T-helper 2 cell treated with Interferon-gamma antibody and Interleukin-4, amounts not matched to agents 100 ng/mL and 5 ng/mL, for 36 hours (primary cell): Measurements from ENCODE around the gene UTP15. TPM values are rescaled to one million over a fixed set of nuclear protein-coding genes. Genes with fewer than 3 reads are reported as not detected.

Experiments
- intact Hi-C: fragments of 100-400 bp; cut with micrococcal nuclease; formaldehyde crosslinking; loops from one replicate; pipeline ENCODE4 v1.15.1; 2023
- total RNA-seq: library from RNA; stranded (reverse); gene quantifications from 2 replicates; pipeline ENCODE4 v1.2.3, GENCODE V29; 2022

Gene UTP15
- total RNA-seq, 1 donor from 2014 or later: 28.2 TPM

DNA sequence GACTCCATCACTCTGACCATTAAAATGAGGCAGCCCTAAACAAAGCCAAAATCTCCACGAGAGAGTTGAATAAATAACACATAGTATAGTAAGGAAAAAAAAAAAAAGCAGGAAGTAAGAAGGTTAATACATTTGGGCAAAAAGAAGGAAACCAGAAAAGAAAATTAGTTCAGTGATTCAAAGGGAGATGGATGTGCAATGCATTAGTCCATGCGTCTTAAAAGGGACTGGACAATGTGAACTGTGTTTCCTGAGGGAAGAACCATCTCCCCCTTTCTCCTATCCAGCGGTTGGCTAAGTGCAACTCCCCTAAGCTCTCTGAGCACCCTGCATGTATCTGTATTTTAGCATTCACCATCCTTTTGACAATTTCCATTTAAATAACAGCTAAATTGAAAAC, 1.5 kb upstream of the UTP15 start:
- intact Hi-C loops: loop anchor here (2.0 to 10.0 kb wide), 4 partner anchors 715 to 1259 kb away; partner anchors contain the start of genes GFM2, HEXB and NSA2

DNA sequence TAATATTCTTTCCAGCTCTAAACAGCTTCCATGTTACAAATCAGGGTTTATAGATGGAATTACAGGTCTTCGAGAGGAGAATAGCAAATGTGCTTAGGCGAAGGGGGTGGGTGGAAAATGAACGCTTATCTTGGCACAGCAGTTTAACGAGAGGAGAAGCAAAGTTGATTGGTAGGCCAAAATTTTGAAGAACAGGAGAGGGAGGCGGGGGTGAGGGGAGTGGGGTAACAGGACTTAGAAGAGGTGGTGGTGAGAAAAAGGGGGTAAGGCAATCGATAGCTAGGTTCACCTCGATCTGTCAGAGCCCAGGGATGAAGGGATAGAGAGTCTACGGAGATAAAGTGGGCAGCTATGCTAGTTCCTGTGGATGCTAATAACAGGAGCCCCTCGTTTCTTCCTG, 868 bp upstream of the UTP15 start:
- intact Hi-C loops: loop anchor here (1.0 to 10.0 kb wide), 6 partner anchors 66 to 1673 kb away; partner anchors contain the start of genes ANKRD31, BTF3, GFM2 and HEXB

DNA sequence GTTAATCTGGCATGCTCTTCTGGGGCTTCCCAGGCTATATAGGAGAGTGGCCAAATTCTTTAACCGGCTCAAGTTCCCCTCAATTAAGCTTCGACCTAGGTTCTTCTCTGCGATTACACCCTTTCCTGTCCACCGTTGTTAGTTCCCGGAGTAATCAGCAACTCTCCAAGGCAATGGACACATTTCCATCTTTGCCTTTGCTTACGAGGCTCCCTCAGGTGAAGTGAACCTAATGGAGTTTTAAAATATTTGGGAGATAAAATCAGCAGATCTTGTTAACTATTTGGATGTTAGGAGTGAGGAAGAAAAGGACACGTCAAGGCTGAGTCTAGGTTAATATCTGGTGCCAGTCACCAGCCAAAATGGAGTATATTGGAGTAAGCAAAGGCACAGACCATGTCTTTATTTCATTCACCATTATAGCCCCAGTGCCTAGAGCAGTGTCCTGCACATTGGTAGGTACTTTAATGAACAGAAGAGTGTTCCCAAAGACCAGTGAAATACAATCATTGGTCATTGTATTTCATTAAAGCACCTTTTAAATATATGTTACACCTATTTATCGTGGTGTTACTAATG, 515 bp downstream of the UTP15 start:
- intact Hi-C loops: loop anchor here (1.0 to 10.0 kb wide), 6 partner anchors 68 to 1671 kb away; partner anchors contain the start of genes ANKRD31, BTF3, GFM2 and HEXB

DNA sequence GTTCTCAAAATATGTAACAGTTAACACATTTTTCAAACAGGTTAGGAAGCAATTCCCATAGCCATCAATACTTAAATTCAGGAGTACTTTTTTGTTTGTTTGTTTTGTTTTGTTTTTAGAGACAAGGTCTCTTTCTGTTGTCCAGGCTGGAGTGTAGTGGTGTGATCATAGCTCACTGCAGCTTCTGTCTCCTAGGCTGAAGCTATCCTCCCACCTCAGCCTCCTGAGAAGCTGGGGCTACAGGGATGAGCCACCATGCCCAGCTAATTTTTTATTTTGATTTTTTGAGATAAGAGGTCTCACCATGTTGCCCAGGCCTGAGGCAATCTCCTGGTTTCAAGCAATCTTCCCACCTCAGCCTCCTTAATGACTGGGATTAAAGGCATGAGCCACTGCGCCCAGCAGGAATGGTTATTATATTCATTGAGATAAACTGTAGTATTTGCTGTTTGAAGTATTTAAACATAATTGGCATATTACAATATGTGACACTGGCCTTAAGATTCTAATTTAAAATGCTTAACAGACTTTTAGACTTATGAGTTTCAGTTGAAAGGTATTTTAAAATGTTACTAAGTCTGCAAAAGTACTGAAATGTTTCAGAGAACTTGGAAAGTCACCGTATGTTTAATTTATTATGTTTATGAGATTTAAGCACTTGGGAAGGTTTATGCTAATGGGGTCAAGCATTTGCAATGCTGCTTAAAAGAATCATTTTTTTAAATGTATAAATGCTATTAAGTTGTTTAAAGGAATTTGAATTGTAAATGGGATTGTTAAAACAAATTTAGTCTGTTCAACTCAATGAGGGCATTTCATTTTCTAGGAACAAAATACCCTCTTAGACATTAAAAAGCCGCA, 17.0 kb downstream of the UTP15 start:
- intact Hi-C loops: no loop called here

DNA sequence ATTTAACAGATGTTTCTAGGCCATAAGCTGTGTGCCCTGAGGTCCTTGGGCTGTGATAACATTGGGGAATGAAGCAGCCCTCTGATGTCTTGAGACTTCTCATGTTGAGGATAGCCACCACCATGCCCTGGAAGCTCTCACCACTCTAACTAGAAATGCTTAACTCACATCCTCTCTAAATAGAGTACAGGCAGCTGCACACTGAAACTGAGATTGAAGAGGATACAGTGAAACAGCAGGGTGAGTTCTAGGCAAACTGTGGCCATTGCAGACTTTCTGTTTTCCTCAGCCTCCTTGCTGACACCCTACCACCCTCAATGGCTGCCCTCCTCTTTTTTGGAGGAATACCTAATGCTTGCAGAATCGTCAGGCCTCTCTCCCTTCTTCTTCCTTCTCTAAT, 22.4 kb downstream of the UTP15 start:
- intact Hi-C loops: no loop called here

DNA sequence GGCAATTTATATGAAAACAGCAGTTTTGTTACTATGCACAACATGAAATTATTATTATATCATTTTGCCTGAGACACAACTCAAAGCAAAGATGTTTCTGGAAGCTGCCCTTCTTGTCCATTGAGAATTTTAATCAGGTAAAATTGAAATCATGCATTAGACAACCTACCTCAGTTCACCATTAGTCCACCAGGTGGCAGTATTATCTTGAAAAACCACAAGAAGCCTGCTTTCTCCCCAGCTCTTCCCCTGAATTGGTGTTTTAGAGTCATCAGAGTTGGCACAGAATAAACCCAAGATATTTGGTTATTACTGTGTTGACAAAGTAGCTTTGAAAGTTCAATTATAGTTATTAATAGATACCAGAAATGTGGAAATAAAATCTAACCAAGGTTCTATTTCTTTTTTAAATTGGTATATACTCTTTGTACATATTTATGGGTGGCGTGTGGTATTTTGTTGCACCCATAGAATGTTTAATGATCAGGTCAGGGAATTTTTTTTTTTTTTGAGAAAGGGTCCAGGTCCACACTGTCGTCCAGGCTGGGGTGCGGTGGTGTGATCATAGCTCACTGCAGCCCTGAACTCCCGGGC, 25.7 kb downstream of the UTP15 start:
- intact Hi-C loops: loop anchor here (1.0 to 5.0 kb wide), 2 partner anchors 201 to 1056 kb away; no protein-coding TSS in a partner anchor

DNA sequence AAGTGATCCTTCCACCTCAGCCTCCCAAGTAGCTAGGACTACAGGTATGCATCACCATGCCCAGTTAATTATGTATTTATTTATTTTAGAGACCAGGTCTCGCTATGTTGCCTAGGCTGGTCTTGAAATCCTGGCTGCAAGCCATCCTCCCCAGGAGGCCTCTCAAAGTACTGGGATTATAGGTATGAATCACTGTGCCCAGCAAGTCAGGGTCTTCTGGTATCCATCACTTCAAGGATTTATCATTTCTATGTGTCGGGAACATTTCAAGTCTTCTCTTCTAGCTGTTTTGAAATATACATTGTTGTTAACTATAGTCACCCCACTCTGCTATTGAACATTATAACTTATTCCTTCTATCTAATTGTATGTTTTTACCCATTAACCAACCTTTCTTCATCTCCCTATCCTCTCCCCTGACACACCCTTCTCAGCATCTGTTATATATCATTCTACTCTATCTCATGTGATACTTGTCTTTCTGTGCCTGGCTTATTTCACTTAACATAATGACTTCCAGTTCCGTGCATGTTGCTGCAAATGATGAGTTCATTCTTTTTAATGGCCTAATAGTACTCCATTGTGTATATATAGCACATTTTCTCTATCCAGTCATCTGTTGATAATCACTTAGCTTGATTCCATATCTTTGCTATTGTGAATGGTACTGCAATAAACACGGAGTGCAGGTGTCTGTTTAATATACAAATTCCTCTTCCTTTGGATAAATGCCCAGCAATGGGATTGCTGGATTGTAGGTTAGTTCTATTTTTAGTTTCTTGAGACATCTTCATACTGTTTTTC, 26.4 kb downstream of the UTP15 start:
- intact Hi-C loops: loop anchor here (1.0 to 5.0 kb wide), 2 partner anchors 200 to 1055 kb away; no protein-coding TSS in a partner anchor

DNA sequence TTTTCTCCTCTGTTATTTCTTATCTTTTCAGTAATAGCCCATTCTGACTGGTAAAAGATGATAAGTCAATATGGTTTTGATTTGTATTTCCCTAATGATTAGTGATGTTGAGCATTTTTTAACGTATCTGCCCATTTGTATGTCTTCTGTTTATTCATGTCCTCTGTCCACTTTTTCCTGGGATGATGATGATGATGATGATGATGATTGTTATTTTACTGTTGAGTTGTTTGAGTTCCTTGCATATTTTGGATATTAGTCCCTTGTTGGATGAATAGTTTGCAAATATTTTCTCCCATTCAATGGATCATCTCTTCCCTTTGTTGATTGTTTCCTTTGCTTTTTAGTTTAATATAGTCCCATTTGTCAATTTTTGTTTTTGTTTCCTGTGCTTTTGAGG, 27.0 kb downstream of the UTP15 start:
- intact Hi-C loops: loop anchor here (5.0 kb wide), 1 partner anchor 1055 kb away; no protein-coding TSS in a partner anchor

DNA sequence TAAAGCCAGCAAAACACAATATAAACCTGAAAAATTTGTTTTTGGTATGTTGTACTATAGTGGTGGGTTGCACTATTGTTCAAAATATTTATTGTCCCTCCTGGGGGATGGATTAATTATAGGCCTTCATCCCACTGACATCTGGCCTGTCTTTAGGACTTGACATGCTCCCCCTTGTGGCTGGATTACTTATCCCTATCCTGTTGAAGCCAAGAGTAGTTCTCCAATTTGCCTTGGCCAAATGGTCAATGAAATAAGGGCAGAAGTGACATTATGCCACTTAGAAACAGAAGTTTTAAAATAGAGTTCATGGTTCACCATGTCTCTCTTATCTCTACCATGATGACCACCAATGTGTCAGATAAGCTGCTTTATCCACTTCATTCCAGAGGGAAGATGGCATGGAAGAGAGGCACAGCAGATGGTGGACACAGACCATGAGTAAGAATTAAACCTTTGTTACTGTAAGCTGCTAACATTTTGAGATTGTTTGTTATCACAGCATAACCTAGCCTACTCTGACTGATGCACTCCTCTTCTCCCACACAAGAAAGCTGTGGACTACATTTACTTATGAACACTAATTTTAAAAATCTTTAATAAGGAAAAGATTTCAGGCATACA, 31.3 kb downstream of the UTP15 start:
- intact Hi-C loops: no loop called here

DNA sequence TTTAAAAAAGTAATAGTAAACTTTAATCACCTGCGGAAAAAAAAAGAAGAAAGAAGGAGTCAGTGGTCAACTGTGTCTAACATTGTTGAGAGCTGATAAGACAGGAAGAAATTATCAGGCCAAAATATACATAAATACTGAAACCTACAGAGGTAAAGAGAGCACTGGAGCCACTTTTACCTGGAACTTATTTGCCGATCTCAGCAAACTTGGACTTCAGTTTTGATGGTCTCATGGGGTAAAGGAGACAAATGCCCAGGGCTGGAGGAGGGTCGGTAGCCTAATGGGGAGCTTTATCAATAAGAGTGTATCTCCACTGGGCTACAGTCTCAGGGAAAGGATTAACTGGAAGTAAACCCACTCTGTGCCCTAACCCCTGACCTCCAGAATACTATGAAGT, 33.8 kb downstream of the UTP15 start:
- intact Hi-C loops: no loop called here

DNA sequence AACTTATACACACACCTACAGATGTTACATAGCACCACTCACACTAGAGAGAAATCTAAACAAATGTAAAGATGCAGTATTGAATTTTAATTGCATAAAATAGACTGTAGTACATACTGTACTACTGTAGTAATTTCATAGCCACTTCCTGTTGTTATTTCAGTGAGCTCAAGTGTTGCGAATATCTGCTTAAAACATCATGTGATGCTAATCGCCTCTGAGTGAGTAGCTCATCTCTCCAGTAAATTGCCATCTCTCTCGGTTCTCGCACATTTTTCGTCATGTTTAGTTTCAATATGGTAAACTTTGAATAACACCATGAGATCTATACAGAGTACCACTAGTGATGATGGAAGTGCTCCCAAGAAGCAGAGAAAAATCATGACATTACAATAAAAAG, 38.5 kb downstream of the UTP15 start:
- intact Hi-C loops: no loop called here

DNA sequence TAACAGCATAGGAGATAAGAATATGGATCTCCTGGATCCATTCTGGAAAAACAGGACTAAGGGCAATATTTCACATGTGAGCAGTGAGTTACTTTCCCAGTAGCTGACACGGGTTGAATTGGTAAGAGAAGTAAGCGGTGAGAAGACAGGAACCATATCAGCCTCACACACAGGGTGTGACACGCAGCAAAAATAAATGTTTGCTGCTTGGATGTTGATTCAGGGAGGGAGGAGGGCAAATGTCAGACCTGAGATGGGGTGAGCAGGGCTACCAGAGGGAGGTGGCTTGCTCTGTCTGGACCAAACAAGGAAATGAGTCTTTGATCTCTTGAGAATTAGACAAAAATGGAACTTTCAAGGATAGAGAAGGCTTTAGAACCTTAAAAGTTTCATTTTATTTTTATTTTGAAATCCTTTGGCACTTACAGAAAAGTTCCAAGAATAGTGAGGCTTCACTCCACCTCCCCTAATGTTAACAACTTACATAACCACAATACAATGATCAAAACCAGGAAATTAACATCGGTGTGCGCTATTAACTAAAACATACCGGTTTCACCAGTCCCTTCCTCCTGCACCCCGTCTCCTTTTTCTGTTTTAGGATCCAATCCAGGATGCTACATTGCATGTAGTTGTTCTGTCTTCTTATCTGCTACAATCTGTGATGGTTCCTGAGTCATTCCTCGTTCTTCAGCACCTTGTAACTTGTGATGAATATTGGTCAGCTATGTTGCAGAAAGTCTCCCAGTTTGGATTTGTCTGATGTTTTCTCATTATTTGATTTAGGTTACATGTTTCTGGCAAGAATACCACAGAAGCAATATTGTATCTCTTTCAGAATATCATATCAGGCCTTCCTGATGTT, 39.9 kb downstream of the UTP15 start:
- intact Hi-C loops: no loop called here

DNA sequence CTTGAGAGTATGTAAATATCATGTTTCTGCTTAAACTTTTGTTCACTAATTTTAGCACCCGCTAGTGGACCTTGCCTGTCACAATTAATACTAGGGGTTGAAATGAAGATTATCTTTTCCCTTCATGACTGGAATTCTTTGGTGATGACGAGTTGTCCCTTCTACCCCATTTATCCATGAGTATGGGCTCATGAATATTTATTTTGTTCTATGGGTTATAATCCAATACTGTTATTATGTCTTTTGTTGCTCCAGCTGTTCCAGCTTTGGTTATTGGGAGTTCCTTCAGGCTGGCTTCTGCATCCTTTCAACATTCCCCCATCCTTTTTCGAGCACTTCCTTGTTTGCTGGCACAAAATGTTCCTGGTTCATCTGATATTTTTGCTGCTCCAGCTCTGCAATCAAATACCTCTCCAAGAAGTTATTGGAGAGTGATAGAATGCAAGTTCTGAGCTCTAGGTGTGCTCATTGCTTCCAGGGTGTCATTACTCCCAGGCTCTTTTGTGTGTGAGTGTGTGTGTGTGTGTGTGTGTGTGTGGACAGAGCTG, 40.7 kb downstream of the UTP15 start:
- intact Hi-C loops: no loop called here

DNA sequence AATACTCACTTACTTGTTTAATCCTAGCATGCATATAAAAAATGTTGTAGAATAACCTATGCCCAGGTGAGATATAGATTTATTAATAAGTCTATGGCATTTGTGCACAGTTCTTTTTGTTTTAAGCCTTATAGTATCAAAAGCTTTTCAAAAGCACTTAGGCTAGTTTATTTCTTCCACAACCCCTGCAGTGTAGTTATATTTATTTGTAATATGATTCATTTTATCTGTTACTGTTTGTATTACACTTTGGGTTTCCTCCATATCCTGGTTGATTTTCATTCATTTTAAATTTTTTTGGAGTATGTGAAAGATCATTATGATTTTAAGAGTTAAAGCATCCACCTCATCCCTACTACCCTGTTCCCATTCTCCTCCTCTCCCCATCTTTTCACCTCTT, 41.7 kb downstream of the UTP15 start:
- intact Hi-C loops: no loop called here

DNA sequence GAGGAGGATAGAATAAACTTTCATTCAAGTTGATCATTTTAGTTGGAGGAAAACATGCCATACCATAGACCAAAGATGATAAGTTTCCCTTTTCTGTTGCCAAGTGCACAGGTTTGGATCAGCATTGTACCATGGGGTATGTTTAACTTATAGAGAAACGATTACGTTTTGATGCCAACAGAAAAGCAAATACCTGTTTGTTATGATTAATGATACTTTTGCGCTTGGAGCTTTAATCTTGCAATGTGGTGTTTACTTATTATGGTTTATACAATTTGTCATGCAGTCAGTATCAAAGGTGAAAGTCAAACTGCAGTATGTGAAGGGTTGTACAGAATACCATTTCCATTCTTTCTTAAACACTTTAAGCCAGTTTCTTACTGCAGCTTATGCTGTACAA, 47.3 kb downstream of the UTP15 start:
- intact Hi-C loops: no loop called here

DNA sequence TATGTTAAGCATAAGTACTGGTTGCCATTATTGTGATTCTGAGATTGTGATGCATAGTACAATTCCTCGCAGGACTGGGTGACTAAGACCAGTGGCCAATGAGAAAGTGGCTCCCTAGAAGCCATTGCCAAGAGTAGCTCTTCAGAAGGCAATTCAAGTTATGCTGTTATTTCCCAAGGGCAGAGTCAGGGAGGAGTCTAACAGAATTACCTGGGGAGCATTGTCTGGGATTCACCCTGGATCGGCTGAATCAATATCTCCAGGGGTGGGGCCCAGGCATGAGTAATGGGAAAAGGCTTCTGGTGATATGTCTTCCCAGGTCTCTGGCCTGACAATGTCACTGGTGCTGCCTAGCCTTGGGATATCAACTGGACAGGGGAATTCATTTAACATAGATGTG, 49.5 kb downstream of the UTP15 start:
- intact Hi-C loops: no loop called here

DNA sequence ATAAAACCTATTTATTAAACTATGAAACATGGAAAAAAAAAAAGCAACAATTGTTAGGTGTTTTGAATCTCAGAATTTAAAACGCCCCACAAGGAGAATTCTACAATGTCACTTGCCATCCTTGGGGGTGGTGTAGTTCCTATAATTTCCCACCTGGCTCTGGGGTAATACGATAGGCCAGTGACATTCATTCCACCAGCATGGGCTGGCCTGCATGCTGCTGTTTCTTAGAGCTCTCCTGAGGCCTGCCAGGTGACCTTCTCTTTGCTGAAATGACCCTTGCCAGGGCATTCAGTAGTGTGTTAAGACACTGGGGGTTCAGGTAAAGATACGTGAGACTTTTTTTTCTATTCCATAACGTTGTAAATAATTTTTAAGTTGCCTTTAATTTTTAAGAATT, 50.4 kb downstream of the UTP15 start:
- intact Hi-C loops: no loop called here

DNA sequence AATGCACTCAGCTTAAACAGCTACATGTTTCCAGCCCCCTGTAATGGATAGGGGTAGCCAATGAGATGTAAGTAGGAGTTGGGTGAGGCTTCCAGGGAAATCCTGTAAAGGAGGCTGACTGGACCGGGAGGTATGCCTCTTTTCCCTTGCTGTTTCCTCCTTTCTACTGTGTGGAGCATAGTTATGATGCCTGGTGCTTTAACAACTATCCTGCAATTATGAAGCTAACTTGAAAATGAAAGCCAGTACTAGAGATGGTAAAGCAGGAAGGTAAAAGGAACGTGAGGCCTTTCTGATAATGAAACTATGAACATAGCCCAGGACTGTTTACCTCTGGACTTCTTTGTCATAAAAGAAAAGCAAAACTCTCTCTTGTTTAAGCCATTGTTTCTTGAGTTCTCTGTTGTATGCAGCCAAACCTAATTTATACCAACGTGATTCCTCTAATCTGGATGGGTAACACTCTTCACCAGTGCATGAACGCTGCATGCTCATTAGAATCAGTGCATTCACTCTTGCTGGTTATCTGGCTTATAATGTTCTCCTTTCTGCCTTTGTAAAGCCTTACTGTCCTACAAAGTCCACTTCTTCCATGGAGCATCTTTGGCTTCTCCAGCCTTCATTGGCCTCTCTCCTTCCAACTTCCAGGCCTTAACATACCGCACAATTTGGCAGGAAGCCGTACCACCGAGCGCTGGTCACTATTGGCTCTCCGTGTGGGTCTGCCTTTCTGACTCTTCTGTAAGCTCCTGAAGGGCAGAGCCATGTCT, 52.2 kb downstream of the UTP15 start:
- intact Hi-C loops: no loop called here
